Thyroid gland (tissue), 4 donors: ENCODE measurements around the gene TENT5C. TPM values are rescaled to one million over a fixed set of nuclear protein-coding genes. Genes with fewer than 3 reads are reported as not detected.

Source experiments
- DNase-seq, 2 donors: peaks; one replicate each; pipeline ENCODE4 v3.0.0-alpha.2; 2019
- H3K27ac ChIP-seq, 3 donors: fragments of 200-600 bp; sonication (generic); 1 replicate in 2 of 3; 2 replicates in 1 of 3; pipeline ENCODE4 v1.5.1; 2016 to 2019; ENCODE audit warnings: mild to moderate bottlenecking in 1 of 3, moderate library complexity in 1 of 3
- H3K27me3 ChIP-seq: fragments of 200-600 bp; sonication (generic); one replicate; pipeline ENCODE4 v1.5.1; 2019
- H3K36me3 ChIP-seq, 2 donors: fragments of 200-600 bp; sonication (generic); one replicate each; pipeline ENCODE4 v1.5.1; 2016 to 2019
- H3K4me1 ChIP-seq, 2 donors: fragments of 200-600 bp; sonication (generic); one replicate each; pipeline ENCODE4 v1.5.1; 2017 to 2019
- H3K4me3 ChIP-seq, 3 donors: fragments of 200-600 bp; sonication (generic); replicated peaks in 1 of 3; 1 replicate in 2 of 3; 2 replicates in 1 of 3; pipeline ENCODE4 v1.5.1; 2016; ENCODE audit warnings: mild to moderate bottlenecking in 1 of 3
- H3K9me3 ChIP-seq: fragments of 200-600 bp; sonication (generic); one replicate; pipeline ENCODE4 v1.5.1; 2017
- POLR2A ChIP-seq, 2 donors: fragments of 450-650 bp; IDR thresholded peaks; one replicate each; pipeline ENCODE4 v1.6.1; 2017; ENCODE audit warnings: antibody characterized with exemption in 2 of 2, mild to moderate bottlenecking in 2 of 2, moderate library complexity in 1 of 2
- WGBS, 2 donors: methylation state at CpG; one replicate each; pipeline ENCODE4 v1.1.5; 2017; 5-methylcytosine and 5-hydroxymethylcytosine counted together
- intact Hi-C: fragments of 100-400 bp; cut with DNase I; formaldehyde crosslinking; loops from one replicate; pipeline ENCODE4 v1.15.1; 2023
- total RNA-seq, 4 donors: library from RNA; depleted of rRNA; stranded (reverse); fragments of >200 nt; gene quantifications; one replicate each; pipeline ENCODE4 v1.2.3, GENCODE V29; 2016
- TF ChIP-seq, protein P1 (sequence below), 6 experiments: fragments of 200-600 bp in 3 of 6; fragments of 450-650 bp in 3 of 6; sonication (generic) in 3 of 6; IDR thresholded peaks; one replicate each; pipeline ENCODE4 v1.5.1; 2016 to 2019; ENCODE audit warnings: antibody characterized with exemption in 6 of 6, mild to moderate bottlenecking in 2 of 6, inconsistent platforms in 1 of 6, moderate library complexity in 1 of 6

TENT5C gene
- total RNA-seq, 4 donors from 2014 or later = 14.8 to 30.4 (median 22.2) TPM

DNA sequence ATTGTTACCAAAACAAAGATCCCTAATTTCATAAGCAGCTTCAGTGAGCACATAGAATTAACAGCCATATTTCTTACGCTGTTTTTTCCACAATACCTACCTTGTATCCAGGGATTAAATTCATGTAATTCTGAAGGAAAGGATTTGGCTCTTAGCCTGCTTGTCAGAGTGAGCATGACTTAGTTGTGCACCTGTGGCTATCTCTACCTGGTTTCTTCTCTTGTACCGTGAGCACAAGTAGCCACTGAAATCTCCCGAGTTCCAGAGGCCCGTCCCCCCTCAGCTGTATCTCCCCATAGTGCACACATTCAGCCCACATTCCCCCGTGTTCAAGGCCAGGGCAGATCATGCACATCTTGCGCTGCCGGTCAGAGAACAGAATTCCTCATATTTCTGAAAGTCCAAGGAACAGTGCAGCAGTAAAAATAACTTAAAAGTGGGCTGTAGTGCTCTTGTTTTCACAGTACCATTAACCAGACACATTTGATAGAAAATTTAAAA is 2.3 kb downstream of the TENT5C start:
- Histone ChIP-seq H3K36me3 (no peaks in the 10 kb centered on the region), H3K27ac (peak overlapping the region; percentile 85 to 94 (median 93))
- no peak for TF ChIP-seq POLR2A (IDR thresholded peaks at IDR 0.05)

DNA sequence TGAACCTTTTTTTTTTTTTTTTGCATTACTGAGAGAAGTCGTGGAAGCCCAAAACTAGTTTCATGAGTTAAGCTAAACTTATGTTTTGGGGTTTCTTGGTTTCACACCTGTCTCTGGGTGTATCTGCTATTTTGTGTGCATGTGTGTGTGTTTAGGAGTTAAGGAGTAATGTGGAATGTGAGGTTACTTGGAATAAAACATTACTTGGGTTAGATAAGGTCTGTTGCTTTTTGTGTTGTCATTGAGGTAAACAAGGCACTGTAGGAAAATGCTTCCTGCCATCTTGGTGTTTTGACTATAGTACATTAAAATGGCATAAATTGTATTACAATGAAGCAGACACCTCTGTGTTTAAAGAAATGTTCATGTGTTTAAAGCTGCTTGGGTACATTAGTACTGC is 2.9 kb downstream of the TENT5C start:
- no peak for DNase-seq
- TF ChIP-seq, protein P1, sequence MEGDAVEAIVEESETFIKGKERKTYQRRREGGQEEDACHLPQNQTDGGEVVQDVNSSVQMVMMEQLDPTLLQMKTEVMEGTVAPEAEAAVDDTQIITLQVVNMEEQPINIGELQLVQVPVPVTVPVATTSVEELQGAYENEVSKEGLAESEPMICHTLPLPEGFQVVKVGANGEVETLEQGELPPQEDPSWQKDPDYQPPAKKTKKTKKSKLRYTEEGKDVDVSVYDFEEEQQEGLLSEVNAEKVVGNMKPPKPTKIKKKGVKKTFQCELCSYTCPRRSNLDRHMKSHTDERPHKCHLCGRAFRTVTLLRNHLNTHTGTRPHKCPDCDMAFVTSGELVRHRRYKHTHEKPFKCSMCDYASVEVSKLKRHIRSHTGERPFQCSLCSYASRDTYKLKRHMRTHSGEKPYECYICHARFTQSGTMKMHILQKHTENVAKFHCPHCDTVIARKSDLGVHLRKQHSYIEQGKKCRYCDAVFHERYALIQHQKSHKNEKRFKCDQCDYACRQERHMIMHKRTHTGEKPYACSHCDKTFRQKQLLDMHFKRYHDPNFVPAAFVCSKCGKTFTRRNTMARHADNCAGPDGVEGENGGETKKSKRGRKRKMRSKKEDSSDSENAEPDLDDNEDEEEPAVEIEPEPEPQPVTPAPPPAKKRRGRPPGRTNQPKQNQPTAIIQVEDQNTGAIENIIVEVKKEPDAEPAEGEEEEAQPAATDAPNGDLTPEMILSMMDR (IDR thresholded peaks at IDR 0.05) = no peak
- no peak for TF ChIP-seq POLR2A (IDR thresholded peaks at IDR 0.05)
- no peaks in the 10 kb centered on the region for H3K9me3 ChIP-seq
- no peaks in the 10 kb centered on the region for H3K36me3 ChIP-seq
- H3K4me1 ChIP-seq = peaks cover 46 to 47% of the 10 kb centered on the region in 2 donors
- 56 to 72% methylated on average over 1 of the region's 1 CpG for WGBS, 2 donors
- intact Hi-C loops = no loop called here
- H3K27me3 ChIP-seq = no peaks in the 10 kb centered on the region
- H3K4me3 ChIP-seq = peak overlapping the region in 1 of 3 donors; percentile 81
- peak overlapping the region in 1 of 3 donors; percentile 41 for H3K27ac ChIP-seq

More for the DNA sequence above, 2.3 kb downstream of the TENT5C start:
- H3K4me3 ChIP-seq = peak overlapping the region in 2 of 3 donors; percentile 81 to 91
- no peaks in the 10 kb centered on the region for H3K9me3 ChIP-seq
- H3K4me1 ChIP-seq = peaks cover 41% of the 10 kb centered on the region in 2 donors
- intact Hi-C loops = no loop called here
- no peak for DNase-seq
- no peaks in the 10 kb centered on the region for H3K27me3 ChIP-seq
- 48 to 74% methylated on average over 7 of the region's 7 CpGs for WGBS, 2 donors

DNA sequence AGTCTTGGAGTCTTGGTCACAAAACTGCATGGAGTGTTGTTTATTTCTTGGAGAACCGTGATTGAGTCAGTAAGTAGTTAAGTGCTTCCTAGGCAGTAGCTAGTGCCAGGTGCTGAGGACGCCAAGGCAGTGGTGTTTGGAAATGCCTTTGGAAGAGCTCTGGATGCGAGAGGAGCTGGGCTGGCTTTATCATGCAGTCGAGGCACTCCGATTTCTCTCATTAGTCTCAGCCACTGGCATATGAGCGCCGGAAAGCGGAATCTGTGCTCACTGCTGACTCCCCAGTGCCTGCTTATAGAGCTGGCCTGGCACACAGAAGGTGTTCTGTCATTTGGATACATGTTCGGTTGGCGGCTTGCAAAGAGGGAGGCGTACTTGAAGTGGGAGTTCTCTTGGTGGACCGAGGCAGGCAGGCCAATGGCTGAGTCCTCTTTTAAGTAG is 3.6 kb downstream of the TENT5C start:
- WGBS, 2 donors = 54 to 65% methylated on average over 10 to 12 of the region's 12 CpGs
- peak; percentile 53 to 56 for DNase-seq
- H3K4me1 ChIP-seq = peaks cover 54% of the 10 kb centered on the region in 2 donors
- H3K4me3 ChIP-seq = no peak overlapping the region
- H3K36me3 ChIP-seq = no peaks in the 10 kb centered on the region
- intact Hi-C loops = no loop called here
- H3K9me3 ChIP-seq = no peaks in the 10 kb centered on the region
- H3K27me3 ChIP-seq = no peaks in the 10 kb centered on the region
- peak in 1 of 2 donors; percentile 16 for TF ChIP-seq POLR2A (IDR thresholded peaks at IDR 0.05)
- TF ChIP-seq, protein P1 (IDR thresholded peaks at IDR 0.05) = no peak
- peak overlapping the region in 2 of 3 donors; percentile 30 to 41 for H3K27ac ChIP-seq

DNA sequence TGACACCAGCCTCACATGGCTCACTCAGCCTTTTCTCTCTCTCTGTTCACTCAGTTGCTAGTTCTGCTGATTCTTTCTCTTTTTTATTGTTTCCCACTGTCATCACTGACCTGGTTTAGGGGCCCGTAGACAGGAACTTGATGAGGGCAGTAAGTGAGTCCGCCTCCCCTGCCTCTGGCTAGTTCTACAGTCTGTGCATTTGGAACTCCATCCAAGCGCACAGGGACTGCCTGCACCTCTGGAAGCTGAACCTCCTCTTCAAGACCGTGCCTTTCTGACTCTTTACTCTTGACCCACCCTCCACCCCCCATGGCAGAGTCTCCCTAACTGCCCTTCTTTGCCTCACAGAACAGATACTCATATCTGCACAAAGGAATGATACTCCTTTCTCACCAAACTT is 4.2 kb downstream of the TENT5C start:
- intact Hi-C loops = no loop called here
- no peaks in the 10 kb centered on the region for H3K36me3 ChIP-seq
- H3K27ac ChIP-seq = peak overlapping the region in 1 of 3 donors; percentile 30
- no peak for TF ChIP-seq POLR2A (IDR thresholded peaks at IDR 0.05)
- TF ChIP-seq, protein P1 (IDR thresholded peaks at IDR 0.05) = no peak
- no peak overlapping the region for H3K4me3 ChIP-seq
- H3K9me3 ChIP-seq = no peaks in the 10 kb centered on the region
- peaks cover 52 to 54% of the 10 kb centered on the region in 2 donors for H3K4me1 ChIP-seq
- 78% methylated on average over 4 of the region's 4 CpGs for WGBS, 2 donors
- no peak for DNase-seq
- no peaks in the 10 kb centered on the region for H3K27me3 ChIP-seq

DNA sequence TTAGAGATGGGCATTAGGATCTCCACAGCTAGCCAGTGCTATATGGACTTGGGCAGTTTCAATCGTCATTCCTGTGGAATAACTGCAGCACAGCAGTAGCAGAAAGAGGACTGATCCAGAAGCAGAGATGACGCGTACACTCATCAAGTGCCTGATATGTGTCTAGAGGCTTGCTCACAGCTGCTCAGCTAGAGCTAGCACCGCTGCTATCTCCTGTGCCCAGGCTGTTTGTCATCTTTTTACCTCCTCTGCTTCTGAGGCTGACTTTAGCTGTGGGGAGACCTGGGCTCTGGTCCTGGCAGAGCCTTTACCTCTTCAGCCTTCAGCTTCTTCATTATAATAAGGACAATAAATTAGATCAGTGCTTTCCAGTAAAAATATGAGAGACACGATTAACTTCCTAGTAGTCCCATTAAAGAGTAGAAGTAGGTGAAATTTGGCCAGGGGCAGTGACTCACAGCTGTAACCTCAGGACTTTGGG is 5.3 kb downstream of the TENT5C start:
- no peak overlapping the region for H3K4me3 ChIP-seq
- intact Hi-C loops = no loop called here
- no peak for TF ChIP-seq POLR2A (IDR thresholded peaks at IDR 0.05)
- TF ChIP-seq, protein P1 (IDR thresholded peaks at IDR 0.05) = no peak
- no peak for DNase-seq
- H3K36me3 ChIP-seq = no peaks in the 10 kb centered on the region
- H3K27ac ChIP-seq = no peak overlapping the region
- peaks cover 56 to 57% of the 10 kb centered on the region in 2 donors for H3K4me1 ChIP-seq
- WGBS, 2 donors = 90 to 92% methylated on average over 5 of the region's 5 CpGs
- H3K9me3 ChIP-seq = no peaks in the 10 kb centered on the region
- no peaks in the 10 kb centered on the region for H3K27me3 ChIP-seq
